ENCODE data around the gene HPGD.

Gene HPGD

GRCh38 chr4:174449944-174450785 lies 72.1 kb downstream of the HPGD start:
- no peaks in the 10 kb centered on the region for H3K4me1 ChIP-seq (ENCODE audit: low read length)
- no peak overlapping the region for H2AFZ ChIP-seq (ENCODE audit: low read length)
- H3K9me3 ChIP-seq (replicated peaks; ENCODE audit: insufficient read depth, low read length) = no peaks in the 10 kb centered on the region
- no peaks in the 10 kb centered on the region for H3K27me3 ChIP-seq (replicated peaks; ENCODE audit: insufficient read depth, low read length)
- H3K36me3 ChIP-seq (replicated peaks; ENCODE audit: insufficient read depth, low read length) = no peaks in the 10 kb centered on the region
- TF ChIP-seq EZH2phosphoT487 (IDR thresholded peaks at IDR 0.05; ENCODE audit: low read length) (no peak), EZH2 (optimal IDR thresholded peaks at IDR 0.05; ENCODE audit: low read depth, low read length) (no peak), CTCF (IDR thresholded peaks at IDR 0.05; ENCODE audit: low read length) (no peak)
- no peaks in the 10 kb centered on the region for H3F3A ChIP-seq (ENCODE audit: insufficient read depth, low read length)
- H3K9ac ChIP-seq (ENCODE audit: low read length) = no peak overlapping the region
- H4K20me1 ChIP-seq (ENCODE audit: insufficient read depth, low read length) = no peaks in the 10 kb centered on the region
- H3K79me2 ChIP-seq (ENCODE audit: low read length) = no peaks in the 10 kb centered on the region
- no peak for DNase-seq
- H3K4me2 ChIP-seq (ENCODE audit: low read depth, low read length) = no peak overlapping the region
- no peaks in the 10 kb centered on the region for H3K9me2 ChIP-seq (replicated peaks; ENCODE audit: insufficient read depth, low read length)
- H3K4me3 ChIP-seq (ENCODE audit: low read length) = no peak overlapping the region
- no peak overlapping the region for H3K27ac ChIP-seq (ENCODE audit: low read length)

DNA sequence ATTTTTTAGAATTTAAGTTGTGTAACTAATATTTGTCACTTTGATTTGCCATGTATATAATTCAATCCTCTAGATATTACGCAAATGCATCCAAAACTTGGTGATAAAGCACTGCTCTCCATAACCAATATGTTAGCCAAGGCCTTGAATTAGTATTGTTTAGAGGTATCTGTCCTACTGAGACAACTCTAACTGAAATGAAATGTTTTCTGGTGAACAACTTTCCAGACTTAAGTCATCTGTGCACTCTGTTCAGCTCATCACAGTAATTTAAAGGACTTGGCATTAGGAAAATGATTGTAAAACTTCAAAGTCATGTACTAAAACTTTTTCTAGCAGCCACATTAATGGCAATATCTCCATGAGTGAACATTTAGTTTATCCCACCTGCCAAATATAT lies 73.1 kb downstream of the HPGD start:
- Histone ChIP-seq H3K9me2 (replicated peaks; ENCODE audit: insufficient read depth, low read length) (no peaks in the 10 kb centered on the region), H3K9ac (ENCODE audit: low read length) (no peak overlapping the region), H3K36me3 (replicated peaks; ENCODE audit: insufficient read depth, low read length) (no peaks in the 10 kb centered on the region), H3K27ac (ENCODE audit: low read length) (no peak overlapping the region), H3K27me3 (replicated peaks; ENCODE audit: insufficient read depth, low read length) (no peaks in the 10 kb centered on the region), H2AFZ (ENCODE audit: low read length) (no peak overlapping the region), H3K4me2 (ENCODE audit: low read depth, low read length) (no peak overlapping the region), H3K9me3 (replicated peaks; ENCODE audit: insufficient read depth, low read length) (no peaks in the 10 kb centered on the region), H3K4me3 (ENCODE audit: low read length) (no peak overlapping the region), H3K4me1 (ENCODE audit: low read length) (no peaks in the 10 kb centered on the region), H4K20me1 (ENCODE audit: insufficient read depth, low read length) (no peaks in the 10 kb centered on the region), H3F3A (ENCODE audit: insufficient read depth, low read length) (no peaks in the 10 kb centered on the region), H3K79me2 (ENCODE audit: low read length) (no peaks in the 10 kb centered on the region)
- TF ChIP-seq EZH2phosphoT487 (IDR thresholded peaks at IDR 0.05; ENCODE audit: low read length) (no peak), EZH2 (optimal IDR thresholded peaks at IDR 0.05; ENCODE audit: low read depth, low read length) (no peak), CTCF (IDR thresholded peaks at IDR 0.05; ENCODE audit: low read length) (no peak)
- no peak for DNase-seq

GRCh38 chr4:174444390-174444789 lies 77.9 kb downstream of the HPGD start:
- Histone ChIP-seq H3K9me3 (replicated peaks; ENCODE audit: insufficient read depth, low read length) (no peaks in the 10 kb centered on the region), H3K27ac (ENCODE audit: low read length) (no peak overlapping the region), H2AFZ (ENCODE audit: low read length) (no peak overlapping the region)

More at GRCh38 chr4:174444390-174444789, 77.9 kb downstream of the HPGD start:
- Histone ChIP-seq H3K79me2 (ENCODE audit: low read length) (no peaks in the 10 kb centered on the region), H3K4me2 (ENCODE audit: low read depth, low read length) (no peak overlapping the region), H3K4me3 (ENCODE audit: low read length) (no peak overlapping the region), H4K20me1 (ENCODE audit: insufficient read depth, low read length) (no peaks in the 10 kb centered on the region), H3K36me3 (replicated peaks; ENCODE audit: insufficient read depth, low read length) (no peaks in the 10 kb centered on the region), H3K9me2 (replicated peaks; ENCODE audit: insufficient read depth, low read length) (no peaks in the 10 kb centered on the region), H3F3A (ENCODE audit: insufficient read depth, low read length) (no peaks in the 10 kb centered on the region), H3K27me3 (replicated peaks; ENCODE audit: insufficient read depth, low read length) (no peaks in the 10 kb centered on the region), H3K4me1 (ENCODE audit: low read length) (no peaks in the 10 kb centered on the region), H3K9ac (ENCODE audit: low read length) (no peak overlapping the region)
- DNase-seq = no peak
- TF ChIP-seq EZH2phosphoT487 (IDR thresholded peaks at IDR 0.05; ENCODE audit: low read length) = no peak
- no peak for TF ChIP-seq CTCF (IDR thresholded peaks at IDR 0.05; ENCODE audit: low read length)
- TF ChIP-seq EZH2 (optimal IDR thresholded peaks at IDR 0.05; ENCODE audit: low read depth, low read length) = no peak
